IMR-90 (cell line): ENCODE measurements around the gene DLG3. TPM values are rescaled to one million over a fixed set of nuclear protein-coding genes. Genes with fewer than 3 reads are reported as not detected.

Source experiments
- ATAC-seq: fragments of 200-7000 bp; cut with Tn5 transposase; 2 replicates; pipeline ENCODE4 v1.9.1; 2020; ENCODE audit warnings: low read depth, mild to moderate bottlenecking, moderate library complexity
- BruUV-seq: library from RNA; stranded (reverse); fragments of 400-500 nt; replicated peaks from 2 replicates; lab custom pipeline; 2021; lab: Mats Ljungman, UMichigan
- CTCF ChIA-PET: fragments of 300-600 bp; formaldehyde crosslinking; extraction: SDS; loops from one replicate; lab custom pipeline; 2021; ENCODE audit warnings: antibody characterized with exemption; lab: Yijun Ruan, JAX
- POLR2A ChIA-PET: fragments of 300-600 bp; sonication (Branson Sonifier 250); formaldehyde crosslinking; loops from one replicate; lab custom pipeline; 2022; ENCODE audit warnings: antibody characterized with exemption; ENCODE audit not compliant: unreplicated experiment; lab: Charles Lee
- DNase-seq: peaks from one replicate; pipeline ENCODE4 v3.0.0; 2013
- H2AFZ ChIP-seq: replicated peaks from 2 replicates; pipeline ENCODE3; 2013; ENCODE audit warnings: low read length, mild to moderate bottlenecking; ENCODE audit not compliant: poor library complexity
- H2AK5ac ChIP-seq: 2 replicates; pipeline ENCODE4 v1.6.1; 2013; ENCODE audit warnings: low read depth, low read length, inconsistent platforms
- H2AK9ac ChIP-seq: replicated peaks from 2 replicates; pipeline ENCODE3; 2013; ENCODE audit warnings: mild to moderate bottlenecking, low read depth, low read length, moderate library complexity; ENCODE audit not compliant: poor library complexity
- H2BK120ac ChIP-seq: 2 replicates; pipeline ENCODE4 v1.6.1; 2013; ENCODE audit warnings: low read depth, low read length, inconsistent platforms
- H2BK15ac ChIP-seq: 3 replicates; pipeline ENCODE4 v1.6.1; 2013; ENCODE audit warnings: low read depth, low read length, inconsistent platforms
- H2BK20ac ChIP-seq: 2 replicates; pipeline ENCODE4 v1.6.1; 2013; ENCODE audit warnings: low read depth, mild to moderate bottlenecking, inconsistent platforms, low read length, moderate library complexity
- H2BK5ac ChIP-seq: 2 replicates; pipeline ENCODE4 v1.6.1; 2013; ENCODE audit warnings: mild to moderate bottlenecking, low read depth, low read length, inconsistent platforms; ENCODE audit not compliant: poor library complexity, severe bottlenecking
- H3K14ac ChIP-seq: replicated peaks from 2 replicates; pipeline ENCODE4 v1.6.1; 2013; ENCODE audit warnings: low read depth, low read length, inconsistent platforms
- H3K18ac ChIP-seq: 2 replicates; pipeline ENCODE4 v1.6.1; 2013; ENCODE audit warnings: low read depth, low read length, control low read depth
- H3K23ac ChIP-seq: 2 replicates; pipeline ENCODE4 v1.6.1; 2013; ENCODE audit warnings: low read depth, low read length, inconsistent platforms
- H3K27ac ChIP-seq: 2 replicates; pipeline ENCODE4 v1.5.1; 2013; ENCODE audit warnings: mild to moderate bottlenecking, control low read depth, low read length; ENCODE audit not compliant: insufficient read depth
- H3K27me3 ChIP-seq: 2 replicates; pipeline ENCODE4 v1.6.1; 2013; ENCODE audit warnings: low read length; ENCODE audit not compliant: control insufficient read depth, insufficient read depth
- H3K36me3 ChIP-seq: 2 replicates; pipeline ENCODE4 v1.6.1; 2013; ENCODE audit warnings: low read length, mixed read lengths; ENCODE audit not compliant: control insufficient read depth, insufficient read depth
- H3K4ac ChIP-seq: 2 replicates; pipeline ENCODE4 v1.6.1; 2013; ENCODE audit warnings: low read depth, low read length, inconsistent platforms
- H3K4me1 ChIP-seq: 2 replicates; pipeline ENCODE4 v1.6.1; 2013; ENCODE audit warnings: low read length, mixed read lengths; ENCODE audit not compliant: control insufficient read depth, insufficient read depth
- H3K4me2 ChIP-seq: 2 replicates; pipeline ENCODE4 v1.6.1; 2013; ENCODE audit warnings: low read depth, mild to moderate bottlenecking, control low read depth, low read length, moderate library complexity
- H3K4me3 ChIP-seq: 2 replicates; pipeline ENCODE4 v1.5.1; 2013; ENCODE audit warnings: low read depth, mild to moderate bottlenecking, control low read depth, low read length, moderate library complexity; ENCODE audit not compliant: insufficient read depth
- H3K56ac ChIP-seq: 2 replicates; pipeline ENCODE4 v1.6.1; 2013; ENCODE audit warnings: low read length, inconsistent platforms; ENCODE audit not compliant: insufficient read depth; ENCODE audit errors: extremely low read depth
- H3K79me1 ChIP-seq, 2 experiments: 2 replicates each; pipeline ENCODE4 v1.6.1; 2013; ENCODE audit warnings: low read length in 2 of 2, inconsistent platforms in 1 of 2, low read depth in 1 of 2
- H3K9ac ChIP-seq: 2 replicates; pipeline ENCODE4 v1.6.1; 2013; ENCODE audit warnings: low read depth, low read length, control low read depth
- H3K9me1 ChIP-seq: 2 replicates; pipeline ENCODE4 v1.6.1; 2013; ENCODE audit warnings: low read length, inconsistent platforms; ENCODE audit not compliant: insufficient read depth
- H3K9me3 ChIP-seq: 2 replicates; pipeline ENCODE4 v1.6.1; 2013; ENCODE audit warnings: low read length; ENCODE audit not compliant: control insufficient read depth, insufficient read depth
- H4K20me1 ChIP-seq: 2 replicates; pipeline ENCODE4 v1.6.1; 2013; ENCODE audit warnings: low read length, inconsistent platforms; ENCODE audit not compliant: insufficient read depth
- H4K5ac ChIP-seq: 2 replicates; pipeline ENCODE4 v1.6.1; 2013; ENCODE audit warnings: mild to moderate bottlenecking, low read depth, low read length, control low read depth
- H4K8ac ChIP-seq, 2 experiments: 2 replicates each; pipeline ENCODE4 v1.6.1; 2013; ENCODE audit warnings: low read depth in 2 of 2, low read length in 2 of 2, control low read depth in 1 of 2, inconsistent platforms in 1 of 2
- H4K91ac ChIP-seq: 2 replicates; pipeline ENCODE4 v1.6.1; 2013; ENCODE audit warnings: low read depth, low read length, inconsistent platforms; ENCODE audit not compliant: insufficient read depth
- BHLHE40 ChIP-seq: fragments of 150-350 bp; IDR thresholded peaks from 2 replicates; pipeline ENCODE4 v1.6.1; 2016; ENCODE audit warnings: mild to moderate bottlenecking, low read depth, low read length
- CEBPB ChIP-seq: IDR thresholded peaks from 2 replicates; pipeline ENCODE4 v1.6.1; 2012; ENCODE audit warnings: low read depth, low read length, improper control_type of control experiment
- CHD1 ChIP-seq: IDR thresholded peaks from 2 replicates; pipeline ENCODE4 v1.6.1; 2012; ENCODE audit warnings: low read depth, low read length, improper control_type of control experiment
- FOS ChIP-seq: fragments of 150-350 bp; IDR thresholded peaks from 2 replicates; pipeline ENCODE4 v1.6.1; 2016; ENCODE audit warnings: low read depth, low read length
- MAZ ChIP-seq: IDR thresholded peaks from 2 replicates; pipeline ENCODE4 v1.6.1; 2012; ENCODE audit warnings: low read depth, mild to moderate bottlenecking, low read length, improper control_type of control experiment, moderate library complexity, borderline replicate concordance
- POLR2A ChIP-seq: IDR thresholded peaks from 2 replicates; pipeline ENCODE4 v1.6.1; 2012; ENCODE audit warnings: mild to moderate bottlenecking, low read depth, low read length
- RAD21 ChIP-seq: IDR thresholded peaks from 2 replicates; pipeline ENCODE4 v1.6.1; 2012; ENCODE audit warnings: low read length, improper control_type of control experiment
- RCOR1 ChIP-seq: IDR thresholded peaks from 2 replicates; pipeline ENCODE4 v1.6.1; 2012; ENCODE audit warnings: mild to moderate bottlenecking, low read length, improper control_type of control experiment; ENCODE audit not compliant: insufficient replicate concordance
- RFX5 ChIP-seq: IDR thresholded peaks from 2 replicates; pipeline ENCODE4 v1.8.0; 2012; ENCODE audit warnings: low read depth, mild to moderate bottlenecking, low read length, moderate library complexity
- WGBS, 2 experiments: methylation state at CpG; one replicate each; pipeline versions ENCODE4 v1.1.5 to v1.1.7; 2013; ENCODE audit warnings: missing lambda C conversion rate in 2 of 2; ENCODE audit not compliant: insufficient read length in 1 of 2; ENCODE audit errors: extremely low coverage in 2 of 2; 5-methylcytosine and 5-hydroxymethylcytosine counted together
- dilution Hi-C: fragments of 300-500 bp; cut with HindIII; formaldehyde crosslinking; loops from one replicate; pipeline ENCODE4 v1.14.3; 2018; ENCODE audit warnings: low sequenced_read_pairs; ENCODE audit not compliant: unreplicated experiment
- in situ Hi-C: fragments of 300-500 bp; cut with MboI; formaldehyde crosslinking; loops from 3 replicates; pipeline ENCODE4 v1.14.3; 2019; ENCODE audit warnings: low sequenced_read_pairs, inconsistent platforms, mixed read lengths
- intact Hi-C: fragments of 100-400 bp; cut with micrococcal nuclease; formaldehyde crosslinking; loops from 2 replicates; pipeline ENCODE4 v1.10.0; 2022
- polyA plus RNA-seq, 3 experiments: library from polyadenylated mRNA; depleted of rRNA; stranded (reverse); fragments of >200 nt; gene quantifications; 2 replicates each; pipeline ENCODE4 v1.2.3, GENCODE V29; 2012; ENCODE audit warnings: low replicate concordance in 1 of 3
- total RNA-seq: library from RNA; depleted of rRNA; stranded (reverse); fragments of >200 nt; gene quantifications from 2 replicates; pipeline ENCODE4 v1.2.3, GENCODE V29; 2012

The DLG3 gene
- total and polyA plus RNA-seq, 2 of the 4 experiments (the other 2 are of a cell fraction), result 11.0 to 27.1 TPM

- Histone ChIP-seq H2AK9ac (no peak overlapping the region), H2BK20ac (no peak overlapping the region), H3K4me3 (no peak overlapping the region), H2BK5ac (no peak overlapping the region), H3K4me1 (no peaks in the 10 kb centered on the region), H3K4me2 (no peak overlapping the region), H4K5ac (no peak overlapping the region), H3K4ac (no peak overlapping the region), H3K14ac (no peak overlapping the region), H2BK120ac (no peak overlapping the region), H3K23ac (no peak overlapping the region), H4K91ac (no peak overlapping the region), H3K9ac (no peak overlapping the region), H4K8ac (no peak overlapping the region), H3K56ac (no peak overlapping the region), H4K20me1 (no peaks in the 10 kb centered on the region), H3K27me3 (no peaks in the 10 kb centered on the region; the same call in 1 of the 2 replicates), H2AK5ac (no peak overlapping the region), H3K9me1 (0 out of 2 replicates have a peak, but pooled peaks cover 4% of the 10 kb centered on the region), H3K9me3 (no peaks in the 10 kb centered on the region), H3K27ac (no peak overlapping the region), H3K18ac (no peak overlapping the region), H3K79me1 (peaks cover 2 to 11% of the 10 kb centered on the region in 2 experiments; a peak in 3 of 4 replicates), H3K36me3 (no peaks in the 10 kb centered on the region), H2AFZ (no peak overlapping the region), H2BK15ac (no peak overlapping the region)
- DNase-seq, result no peak
- no peak for ATAC-seq
- no TSS peak for BruUV-seq
- WGBS, 2 experiments, result no CpG with 5 or more reads among the region's 6 CpGs
- TF ChIP-seq MAZ, result no peak
- no peak for TF ChIP-seq CHD1
- TF ChIP-seq RCOR1, result no peak
- no peak for TF ChIP-seq RAD21
- TF ChIP-seq RFX5, result no peak
- no peak for TF ChIP-seq BHLHE40
- no peak for TF ChIP-seq CEBPB
- TF ChIP-seq FOS, result no peak
- TF ChIP-seq POLR2A, result no peak
- POLR2A ChIA-PET, result no interaction called here
- intact Hi-C loops (no loop called here), in situ Hi-C loops (no loop called here), dilution Hi-C loops (no loop called here)
- CTCF ChIA-PET, result no interaction called here
These were observed 14.9 kb upstream of the DLG3 start for GRCh38 chrX:70429759-70430158.
